Right kidney (tissue), 1 donor: Measurements from ENCODE around the gene PRSS27.

Source experiments
- DNase-seq: peaks from one replicate; pipeline ENCODE4 v3.0.0-alpha.2; 2016

The PRSS27 gene

DNA sequence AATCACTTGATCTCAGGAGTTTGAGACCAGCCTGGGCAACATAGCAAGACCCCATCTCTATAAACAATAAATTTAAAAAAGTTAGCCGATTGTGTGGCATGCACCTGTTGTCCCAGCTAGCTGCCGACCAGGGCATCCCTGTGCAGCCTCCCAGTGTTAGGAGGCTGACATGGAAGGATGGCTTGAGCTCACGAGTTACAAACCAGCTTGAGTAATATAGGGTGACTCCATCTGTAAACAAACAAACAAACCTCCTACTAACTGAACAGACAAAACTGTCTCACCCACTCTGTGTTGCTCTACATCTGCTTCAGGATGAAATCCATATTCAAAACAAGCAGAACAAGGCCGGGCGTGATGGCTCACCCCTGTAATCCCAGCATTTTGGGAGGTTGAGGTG lies 6.9 kb upstream of the PRSS27 start:
- no peak for DNase-seq

- no peak for DNase-seq
These were observed 4.9 kb upstream of the PRSS27 start for GRCh38 chr16:2724816-2725348.

- DNase-seq = no peak
These were observed 4.2 kb upstream of the PRSS27 start for GRCh38 chr16:2724088-2724676.

DNA sequence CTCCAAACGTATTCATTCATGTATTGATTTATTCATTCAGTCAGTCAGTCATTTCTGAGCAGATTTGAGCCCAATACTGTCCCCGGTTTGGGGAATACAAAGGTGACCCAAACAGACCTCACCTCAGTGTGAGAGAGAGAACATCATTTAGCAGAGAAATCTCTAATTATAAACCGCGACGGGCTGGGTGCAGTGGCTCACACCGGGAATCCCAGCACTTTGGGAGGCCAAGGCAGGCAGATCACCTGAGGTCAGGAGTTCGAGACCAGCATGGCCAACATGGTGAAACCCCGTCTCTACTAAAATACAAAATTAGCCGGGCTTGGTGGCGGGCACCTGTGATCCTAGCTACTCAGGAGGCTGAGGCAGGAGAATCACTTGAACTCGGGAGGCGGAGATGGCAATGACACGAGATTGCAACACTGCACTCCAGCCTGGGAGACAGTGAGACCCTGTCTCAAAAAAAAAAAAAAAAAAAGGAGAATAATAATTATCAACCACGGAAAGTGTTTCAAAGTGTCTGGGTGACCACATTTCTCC lies 1.7 kb upstream of the PRSS27 start:
- DNase-seq = peak; percentile 21

DNA sequence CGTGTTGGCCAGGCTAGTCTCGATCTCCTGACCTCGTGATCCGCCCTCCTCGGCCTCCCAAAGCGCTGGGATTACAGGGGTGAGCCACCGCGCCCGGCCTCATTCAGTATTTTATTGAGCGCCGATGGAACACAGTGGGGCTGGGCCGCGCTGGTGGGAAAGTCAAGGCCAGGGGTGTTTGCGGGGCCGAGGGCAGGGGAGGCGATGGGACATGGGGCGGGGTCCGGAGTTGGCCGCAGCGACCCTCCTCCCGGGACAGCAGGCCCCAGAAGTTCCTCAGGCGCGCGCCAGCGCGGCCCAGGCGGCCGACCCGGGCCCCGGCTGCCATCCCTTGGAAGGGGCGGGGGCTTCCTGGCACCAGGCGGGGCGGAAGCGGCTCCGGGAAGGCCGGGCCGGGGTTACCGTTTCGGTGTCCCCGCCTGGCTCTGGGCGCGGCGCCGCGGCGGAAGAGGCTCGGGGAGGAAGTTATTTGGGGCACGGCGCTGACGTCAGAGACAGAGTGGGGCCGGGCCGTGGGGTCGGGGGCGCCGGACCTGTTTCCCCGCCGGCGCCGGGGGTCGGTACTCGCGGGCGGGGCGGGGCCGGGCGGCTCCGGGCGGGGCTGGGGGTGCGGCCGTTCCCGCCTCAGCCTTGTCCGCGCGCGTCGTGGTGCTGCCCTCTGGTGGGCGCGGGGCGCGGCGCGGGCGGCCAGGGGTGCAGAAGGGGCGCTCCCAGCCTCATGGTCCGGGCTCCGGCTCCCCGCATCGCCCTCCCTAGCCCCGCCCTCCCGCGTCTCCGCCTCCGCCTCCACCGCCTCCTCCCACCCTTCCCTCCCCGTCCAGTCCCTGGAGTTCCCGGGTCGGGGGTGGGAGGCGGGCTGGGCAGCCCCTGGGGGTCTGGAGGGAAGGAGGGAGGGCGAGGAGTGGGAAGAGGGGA lies 952 bp upstream of the PRSS27 start:
- peak; percentile 78 for DNase-seq

DNA sequence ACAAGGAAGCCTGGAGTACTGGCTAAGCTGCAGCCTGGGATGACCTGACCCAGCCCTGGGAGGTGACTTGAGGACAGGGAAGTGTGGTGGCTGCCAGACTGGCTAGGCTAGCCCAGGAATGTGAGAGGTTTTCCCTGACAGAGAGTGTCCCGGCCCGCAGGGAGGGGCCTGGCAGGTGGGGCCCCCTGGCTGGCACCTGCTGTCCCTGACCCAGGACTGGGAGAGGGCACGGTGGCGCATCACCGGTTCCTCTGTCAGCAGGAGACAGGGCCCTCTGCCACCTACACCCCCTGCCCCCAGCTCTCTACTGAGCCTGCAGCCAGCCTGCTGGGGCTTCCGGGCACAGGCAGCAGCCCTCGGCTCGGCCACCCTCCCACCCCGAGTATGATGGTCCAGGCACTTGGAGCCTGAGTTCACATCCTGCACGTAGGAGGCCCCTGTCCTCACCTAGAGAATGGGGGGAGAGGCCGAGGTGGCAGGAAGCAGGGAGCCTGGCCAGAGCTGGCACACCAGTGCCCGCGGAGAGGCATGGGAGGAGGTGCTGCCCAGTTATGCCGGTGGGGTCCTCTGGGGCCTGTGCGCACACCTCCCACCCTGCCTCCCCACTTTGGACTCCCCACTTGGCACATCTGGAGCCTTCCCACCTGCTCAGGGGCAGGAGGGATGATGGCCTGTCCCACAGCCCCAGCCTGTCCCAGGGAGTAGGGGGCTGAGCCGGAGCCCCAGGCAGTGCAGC lies 528 bp downstream of the PRSS27 start:
- no peak for DNase-seq

GRCh38 chr16:2717383-2718263 lies 2.4 kb downstream of the PRSS27 start:
- DNase-seq = no peak

DNA sequence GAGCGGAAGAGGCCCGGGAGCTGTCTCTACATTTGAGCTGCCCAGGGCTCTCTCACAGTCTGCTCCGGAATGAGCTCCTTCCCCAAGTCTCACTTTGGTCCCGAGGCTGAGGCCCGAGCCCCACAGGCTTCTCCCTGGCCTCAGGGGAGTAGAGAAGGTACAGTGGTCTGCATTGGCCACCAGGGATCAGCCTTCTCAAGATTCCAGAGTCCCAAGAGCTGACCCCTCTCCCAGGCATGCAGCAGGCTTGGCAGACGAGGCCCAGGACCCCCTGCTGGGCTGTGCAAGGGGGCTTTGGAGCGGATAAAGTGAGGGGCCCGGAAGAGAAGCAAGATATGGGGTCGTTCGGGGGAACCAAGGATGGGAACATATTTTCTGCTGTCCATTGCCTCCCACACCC lies 3.1 kb downstream of the PRSS27 start:
- DNase-seq = no peak

- DNase-seq = no peak
These were observed 3.8 kb downstream of the PRSS27 start for GRCh38 chr16:2715966-2716885.

- DNase-seq = peak; percentile 28
These were observed 4.5 kb downstream of the PRSS27 start for GRCh38 chr16:2715519-2715918.

GRCh38 chr16:2715064-2715463 lies 5.0 kb downstream of the PRSS27 start:
- DNase-seq = no peak

GRCh38 chr16:2713985-2714774 lies 5.8 kb downstream of the PRSS27 start:
- DNase-seq = no peak

- no peak for DNase-seq
These were observed 6.5 kb downstream of the PRSS27 start for GRCh38 chr16:2713523-2713922.

DNA sequence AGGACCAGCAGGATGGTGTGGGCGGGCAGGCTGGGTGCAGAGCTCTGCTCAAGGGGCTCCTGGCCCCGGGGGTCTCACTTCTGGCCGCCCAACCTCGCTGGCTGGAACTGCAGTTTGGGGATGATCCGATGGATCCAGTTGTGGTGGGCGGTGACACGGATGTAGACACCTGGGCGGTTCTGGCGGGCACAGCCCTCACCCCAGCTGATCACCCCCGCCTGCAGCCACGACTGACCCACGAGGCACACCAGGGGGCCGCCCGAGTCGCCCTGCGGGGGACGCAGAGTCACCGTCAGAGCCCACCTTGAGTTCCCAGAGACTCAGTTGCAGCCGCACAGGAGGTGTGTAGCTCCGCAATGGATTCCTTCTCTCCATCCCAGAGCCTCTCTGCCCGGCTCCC lies 7.5 kb downstream of the PRSS27 start:
- no peak for DNase-seq

DNA sequence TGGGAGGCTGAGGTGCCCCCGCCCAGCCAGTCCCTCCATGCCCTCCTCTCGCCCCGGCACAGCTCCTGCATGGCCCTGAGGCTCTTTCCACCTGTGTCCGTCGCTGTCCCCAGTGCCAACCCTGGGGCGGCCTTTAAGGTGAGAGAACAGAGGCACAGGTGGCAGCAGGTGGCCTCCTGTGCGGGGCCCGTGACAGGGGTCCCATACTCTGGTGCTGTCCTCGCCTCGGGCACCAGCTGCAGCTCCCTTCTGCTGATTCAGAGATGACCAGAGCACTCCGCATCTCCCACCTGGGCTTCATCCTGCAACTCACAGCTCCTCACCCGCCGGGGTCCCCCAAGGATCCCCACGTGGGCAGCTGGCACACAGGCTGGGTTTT lies 8.0 kb downstream of the PRSS27 start:
- no peak for DNase-seq

- DNase-seq = no peak
These were observed 8.5 kb downstream of the PRSS27 start for GRCh38 chr16:2711370-2712062.

GRCh38 chr16:2710711-2711231 lies 9.3 kb downstream of the PRSS27 start:
- DNase-seq = no peak

GRCh38 chr16:2710021-2710710 lies 9.9 kb downstream of the PRSS27 start:
- no peak for DNase-seq
